ENCODE data around the gene HLA-DQB1. TPM values are rescaled to one million over a fixed set of nuclear protein-coding genes. Genes with fewer than 3 reads are reported as not detected.
"Not testable (repeated sequence)": the region's sequence is repeated elsewhere in the genome, so short reads cannot be mapped to it uniquely, and the experiment has no call there.

Gene HLA-DQB1
- total RNA-seq, 2 experiments from 2014 or later: 2.3 to 3.1 TPM

DNA sequence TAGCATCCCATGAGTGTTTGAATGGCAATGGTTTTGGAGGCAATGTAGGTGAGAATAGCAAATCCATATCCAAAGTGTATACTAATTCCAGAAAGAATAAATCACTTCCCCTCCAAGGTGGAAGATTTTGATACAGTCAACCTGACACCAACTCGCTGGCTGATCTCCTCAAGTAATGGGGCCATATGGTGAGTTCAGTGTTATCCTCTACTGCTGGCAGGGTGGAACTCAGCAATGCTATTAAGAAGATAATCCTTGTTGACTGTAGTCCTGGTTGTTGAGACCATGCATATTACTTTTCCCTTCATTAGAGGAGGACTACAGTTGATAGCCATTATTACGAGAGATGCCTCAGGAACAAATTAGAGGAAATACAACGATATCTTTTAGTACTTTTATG is 17.8 kb upstream of the HLA-DQB1 start:
- ChIA-PET CTCF (no interaction called here), POLR2A (no interaction called here)
- peaks cover 7% of the 10 kb centered on the region for H3K9me3 Mint-ChIP-seq (ENCODE audit: low read depth)
- H3K27me3 Mint-ChIP-seq: no peaks in the 10 kb centered on the region
- H3K4me3 Mint-ChIP-seq: no peak overlapping the region
- ATAC-seq (no peak), DNase-seq (no peak)
- no peak overlapping the region for H3K27ac Mint-ChIP-seq
- no peaks in the 10 kb centered on the region for H3K36me3 Mint-ChIP-seq (ENCODE audit: low read depth)
- intact Hi-C loops (cut with DNase I, micrococcal nuclease): no loop called here
- peaks cover 17% of the 10 kb centered on the region for H3K4me1 Mint-ChIP-seq

DNA sequence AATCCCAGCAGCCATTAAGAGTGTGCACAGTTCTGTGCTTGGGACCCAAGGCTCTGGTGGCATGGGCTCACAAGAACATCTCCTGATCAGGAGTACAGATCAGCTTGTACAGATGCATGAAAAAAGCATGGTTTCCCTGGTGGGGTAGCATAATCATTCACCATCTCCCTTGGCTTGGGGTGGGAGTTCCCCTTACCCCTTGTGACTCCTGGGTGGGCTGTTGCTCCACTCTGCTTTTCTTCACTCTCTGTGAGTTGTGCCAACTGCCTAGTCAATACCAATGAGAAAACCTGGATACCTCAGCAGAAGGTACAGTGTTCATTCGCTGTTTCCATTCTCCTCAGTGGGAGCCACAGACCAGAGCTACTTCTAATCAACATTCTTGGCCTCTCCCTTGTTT is 13.6 kb upstream of the HLA-DQB1 start:
- intact Hi-C loops (cut with DNase I, micrococcal nuclease): no loop called here
- Mint-ChIP-seq H3K9me3 (ENCODE audit: low read depth) (peaks cover 14% of the 10 kb centered on the region), H3K4me1 (peaks cover under 1% of the 10 kb centered on the region), H3K27me3 (no peaks in the 10 kb centered on the region), H3K36me3 (ENCODE audit: low read depth) (peaks cover 2% of the 10 kb centered on the region), H3K27ac (no peak overlapping the region), H3K4me3 (no peak overlapping the region)
- ChIA-PET CTCF (no interaction called here), POLR2A (no interaction called here)
- no peak for DNase-seq
- ATAC-seq: no peak

DNA sequence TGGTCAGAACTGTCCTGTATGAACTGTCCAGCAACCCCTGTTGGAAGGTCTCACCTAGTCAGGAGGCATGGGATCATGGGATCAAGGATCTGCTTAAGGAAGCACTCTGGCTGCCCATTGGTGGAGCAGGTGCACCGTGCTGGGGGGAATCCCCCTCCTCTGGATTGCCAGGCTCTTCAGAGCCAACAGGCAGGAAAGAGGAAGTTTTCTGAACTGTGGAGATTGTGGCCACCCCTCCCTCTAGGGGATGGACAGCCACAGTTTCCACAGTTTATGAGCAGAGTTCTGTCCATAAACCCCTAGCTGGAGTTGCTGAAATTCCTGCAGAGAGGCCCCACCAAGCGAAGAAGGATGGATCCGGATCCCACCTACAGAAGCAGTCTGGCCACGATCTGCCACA is 13.0 kb upstream of the HLA-DQB1 start:
- Mint-ChIP-seq H3K36me3 (ENCODE audit: low read depth) (peaks cover 2% of the 10 kb centered on the region), H3K4me1 (no peaks in the 10 kb centered on the region), H3K4me3 (no peak overlapping the region), H3K27ac (no peak overlapping the region), H3K27me3 (no peaks in the 10 kb centered on the region), H3K9me3 (ENCODE audit: low read depth) (peaks cover 14% of the 10 kb centered on the region)
- intact Hi-C loops (cut with DNase I, micrococcal nuclease): no loop called here
- ChIA-PET CTCF (interaction anchor here (0.6 kb wide), 1 partner anchor 1900 kb away, joined by 3 read pairs; no protein-coding TSS in a partner anchor), POLR2A (no interaction called here)
- ATAC-seq: no peak
- no peak for DNase-seq

DNA sequence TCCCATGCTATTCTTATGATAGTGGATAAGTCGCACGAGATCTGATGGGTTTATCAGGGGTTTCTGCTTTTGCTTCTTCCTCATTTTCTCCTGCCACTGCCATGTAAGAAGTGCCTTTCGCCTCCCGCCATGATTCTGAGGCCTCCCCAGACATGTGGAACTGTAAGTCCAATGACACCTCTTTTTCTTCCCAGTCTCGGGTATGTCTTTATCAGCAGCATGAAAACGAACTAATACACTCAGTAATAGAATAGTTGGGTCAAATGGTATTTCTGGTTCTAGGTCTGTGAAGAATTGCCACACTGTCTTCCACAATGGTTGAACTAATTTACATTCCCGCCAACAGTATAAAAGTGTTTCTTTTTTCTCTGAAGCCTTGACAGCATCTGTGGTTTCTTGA is 7.7 kb upstream of the HLA-DQB1 start:
- H3K27me3 Mint-ChIP-seq; DNase-seq; H3K27ac Mint-ChIP-seq; H3K36me3 Mint-ChIP-seq (ENCODE audit: low read depth); H3K4me3 Mint-ChIP-seq; CTCF ChIA-PET; ATAC-seq; intact Hi-C loops (cut with DNase I, micrococcal nuclease); POLR2A ChIA-PET; H3K4me1 Mint-ChIP-seq: not testable (repeated sequence)
- peaks cover 11% of the 10 kb centered on the region for H3K9me3 Mint-ChIP-seq (ENCODE audit: low read depth)

DNA sequence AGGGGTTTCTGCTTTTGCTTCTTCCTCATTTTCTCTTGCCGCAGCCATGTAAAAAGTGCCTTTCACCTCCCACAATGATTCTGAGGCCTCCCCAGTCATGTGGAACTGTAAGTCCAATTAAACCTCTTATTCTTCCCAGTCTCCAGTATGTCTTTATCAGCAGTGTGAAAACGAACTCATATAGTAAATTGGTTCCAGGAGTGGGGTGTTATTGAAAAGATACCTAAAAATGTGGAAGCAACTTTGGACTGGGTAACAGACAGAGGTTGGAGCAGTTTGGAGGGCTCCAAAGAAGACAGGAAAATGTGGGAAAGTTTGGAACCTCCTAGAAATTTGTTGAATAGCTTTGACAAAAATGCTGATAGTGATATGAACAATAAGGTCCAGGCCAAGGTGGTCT is 5.5 kb upstream of the HLA-DQB1 start:
- H3K27me3 Mint-ChIP-seq; DNase-seq; H3K4me3 Mint-ChIP-seq; ATAC-seq; H3K9me3 Mint-ChIP-seq (ENCODE audit: low read depth); POLR2A ChIA-PET; H3K27ac Mint-ChIP-seq; intact Hi-C loops (cut with DNase I, micrococcal nuclease); H3K36me3 Mint-ChIP-seq (ENCODE audit: low read depth); CTCF ChIA-PET: not testable (repeated sequence)
- H3K4me1 Mint-ChIP-seq: peaks cover 16% of the 10 kb centered on the region

DNA sequence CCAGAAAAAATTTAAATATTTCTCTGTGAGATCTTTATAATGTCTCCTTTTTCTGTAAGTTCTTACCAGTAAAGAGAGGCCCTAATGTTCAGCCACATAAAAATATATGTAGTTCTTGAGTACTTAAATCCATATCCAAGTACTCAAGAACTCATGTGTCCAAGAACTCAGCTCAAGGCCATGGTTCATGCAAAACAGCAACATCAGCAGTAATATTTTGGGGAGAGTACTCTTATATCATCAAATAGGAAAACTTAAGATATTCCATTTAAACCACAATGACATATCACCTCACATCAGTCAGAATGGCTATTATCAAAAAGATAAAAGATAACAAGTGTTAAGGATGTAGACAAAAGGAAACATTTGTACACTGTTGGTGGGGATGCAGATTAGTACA is 3.4 kb upstream of the HLA-DQB1 start:
- POLR2A ChIA-PET: no interaction called here
- H3K4me1 Mint-ChIP-seq: peaks cover 35% of the 10 kb centered on the region
- intact Hi-C loops (cut with DNase I, micrococcal nuclease): no loop called here

DNA sequence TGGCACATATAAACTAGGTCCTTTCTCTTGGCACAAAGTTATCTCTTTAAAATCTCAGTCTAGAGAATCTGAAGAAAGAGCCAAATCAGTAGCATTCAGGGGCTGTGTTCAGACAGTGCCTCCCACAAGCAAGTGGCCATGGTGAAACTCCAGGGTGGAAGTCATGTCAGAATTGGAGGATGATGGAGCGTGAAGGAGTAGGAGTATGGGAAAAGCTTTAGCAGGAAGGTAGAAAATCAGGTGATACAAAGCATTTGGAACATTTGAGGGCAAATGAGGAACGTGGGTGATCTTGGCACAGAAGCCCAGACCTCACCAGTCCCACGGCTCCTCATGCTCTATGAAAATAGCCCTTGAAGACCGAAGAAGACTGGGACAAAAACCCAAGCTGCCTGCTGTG is 2.8 kb upstream of the HLA-DQB1 start:
- H3K4me3 Mint-ChIP-seq: no peak overlapping the region
- H3K36me3 Mint-ChIP-seq (ENCODE audit: low read depth): no peaks in the 10 kb centered on the region
- peaks cover 18% of the 10 kb centered on the region for H3K27me3 Mint-ChIP-seq
- peaks cover 39% of the 10 kb centered on the region for H3K4me1 Mint-ChIP-seq
- ChIA-PET POLR2A (no interaction called here), CTCF (interaction anchor here (0.6 kb wide), 1 partner anchor 118 kb away, joined by 3 read pairs; no protein-coding TSS in a partner anchor)
- peaks cover 3% of the 10 kb centered on the region for H3K9me3 Mint-ChIP-seq (ENCODE audit: low read depth)
- no peak overlapping the region for H3K27ac Mint-ChIP-seq
- intact Hi-C loops (cut with DNase I, micrococcal nuclease): no loop called here
- no peak for ATAC-seq
- no peak for DNase-seq

More for the DNA sequence above, 3.4 kb upstream of the HLA-DQB1 start:
- Mint-ChIP-seq H3K27me3 (peaks cover 13% of the 10 kb centered on the region), H3K27ac (no peak overlapping the region), H3K9me3 (ENCODE audit: low read depth) (peaks cover 3% of the 10 kb centered on the region), H3K4me3 (no peak overlapping the region), H3K36me3 (ENCODE audit: low read depth) (no peaks in the 10 kb centered on the region)
- CTCF ChIA-PET: no interaction called here
- ATAC-seq: no peak
- no peak for DNase-seq

DNA sequence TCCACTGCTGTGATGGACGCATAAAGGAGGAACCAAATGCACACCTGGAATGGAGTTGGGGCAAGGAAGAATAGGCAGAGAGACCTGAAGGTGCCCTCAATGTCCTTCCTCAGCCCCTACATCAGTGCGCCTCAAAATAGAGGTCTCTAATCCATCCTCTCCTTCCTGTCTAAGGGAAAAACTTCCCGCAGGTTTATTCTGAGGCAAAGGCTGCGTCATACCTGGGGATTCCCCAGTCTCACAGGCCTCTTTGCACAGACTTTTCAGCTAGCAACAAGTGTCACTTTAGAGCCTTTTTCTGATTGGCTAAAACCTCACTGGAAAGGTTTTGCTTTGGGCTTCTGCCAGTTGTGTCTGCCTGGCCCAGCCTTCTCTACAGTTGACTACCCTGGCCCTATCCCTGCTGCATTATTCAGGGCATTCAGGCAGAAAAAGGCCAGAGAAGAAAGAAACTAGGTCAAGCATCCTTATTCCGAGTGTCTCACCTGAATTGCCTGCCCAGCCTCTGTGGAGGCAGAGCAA is 1.8 kb upstream of the HLA-DQB1 start:
- Mint-ChIP-seq H3K9me3 (ENCODE audit: low read depth) (peaks cover 3% of the 10 kb centered on the region), H3K36me3 (ENCODE audit: low read depth) (no peaks in the 10 kb centered on the region), H3K4me3 (no peak overlapping the region), H3K27ac (no peak overlapping the region), H3K27me3 (peaks cover 18% of the 10 kb centered on the region), H3K4me1 (peaks cover 41% of the 10 kb centered on the region)
- peak; percentile 60 for DNase-seq
- intact Hi-C loops (cut with DNase I, micrococcal nuclease): loop anchor here in 1 of 2 experiments (1.0 kb wide), 1 partner anchor 17 kb away; no protein-coding TSS in a partner anchor
- POLR2A ChIA-PET: no interaction called here
- CTCF ChIA-PET: no interaction called here
- ATAC-seq: peak; percentile 85

DNA sequence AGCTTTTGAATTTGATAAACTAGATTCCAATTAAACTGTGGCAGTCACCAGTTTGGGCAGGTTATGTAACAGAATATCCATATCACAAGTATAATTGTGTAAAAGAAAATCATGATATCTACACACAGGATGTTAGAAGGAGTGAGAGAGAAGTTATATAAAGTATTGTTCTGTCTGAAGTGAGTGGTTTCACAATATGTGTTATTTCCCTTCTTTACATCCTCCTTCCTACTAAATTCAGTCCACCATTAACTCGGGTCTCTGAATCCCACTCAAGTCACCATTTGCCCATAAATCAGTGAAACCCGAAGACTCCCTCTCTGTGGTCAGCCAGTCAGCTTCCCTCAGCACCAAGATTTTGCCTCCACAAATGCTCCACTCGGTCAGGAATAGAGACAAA is 796 bp downstream of the HLA-DQB1 start:
- Mint-ChIP-seq H3K4me3 (peak overlapping the region; percentile 68), H3K27me3 (peaks cover 18% of the 10 kb centered on the region), H3K4me1 (peaks cover 44% of the 10 kb centered on the region), H3K9me3 (ENCODE audit: low read depth) (no peaks in the 10 kb centered on the region), H3K27ac (peak overlapping the region; percentile 58), H3K36me3 (ENCODE audit: low read depth) (no peaks in the 10 kb centered on the region)
- CTCF ChIA-PET: interaction anchor here (1.0 to 1.2 kb wide), 2 partner anchors 33 to 120 kb away, joined by 3 read pairs; no protein-coding TSS in a partner anchor
- DNase-seq (no peak), ATAC-seq (no peak)
- POLR2A ChIA-PET: interaction anchor here (0.6 kb wide), 1 partner anchor 210 kb away, joined by 5 read pairs; no protein-coding TSS in a partner anchor
- intact Hi-C loops (cut with DNase I, micrococcal nuclease): loop anchor here (1.0 to 2.0 kb wide), 3 partner anchors 43 to 96 kb away; no protein-coding TSS in a partner anchor

DNA sequence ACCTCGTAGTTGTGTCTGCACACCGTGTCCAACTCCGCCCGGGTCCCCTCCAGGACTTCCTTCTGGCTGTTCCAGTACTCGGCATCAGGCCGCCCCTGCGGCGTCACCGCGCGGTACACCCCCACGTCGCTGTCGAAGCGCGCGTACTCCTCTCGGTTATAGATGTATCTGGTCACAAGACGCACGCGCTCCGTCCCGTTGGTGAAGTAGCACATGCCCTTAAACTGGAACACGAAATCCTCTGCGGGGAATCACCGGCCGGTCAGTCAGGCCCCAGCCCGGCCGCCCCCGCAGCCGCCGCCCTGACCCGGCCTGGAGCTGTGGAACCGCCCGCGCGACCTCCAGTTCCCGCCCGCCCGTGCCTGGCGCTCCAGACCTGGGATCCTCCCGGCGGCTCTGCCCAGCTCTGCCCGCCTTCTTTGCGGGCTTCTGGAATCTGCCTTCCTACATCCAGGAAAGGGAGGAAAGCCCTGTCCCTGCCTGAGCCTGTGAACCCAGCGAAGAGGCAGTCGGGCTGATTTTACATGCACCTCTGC is 1.6 kb downstream of the HLA-DQB1 start:
- Mint-ChIP-seq H3K27me3 (peaks cover 18% of the 10 kb centered on the region), H3K4me3 (peak overlapping the region; percentile 68), H3K4me1 (peaks cover 44% of the 10 kb centered on the region), H3K27ac (peak overlapping the region; percentile 10), H3K36me3 (ENCODE audit: low read depth) (no peaks in the 10 kb centered on the region), H3K9me3 (ENCODE audit: low read depth) (no peaks in the 10 kb centered on the region)
- intact Hi-C loops (cut with DNase I, micrococcal nuclease): no loop called here
- CTCF ChIA-PET: no interaction called here
- POLR2A ChIA-PET: no interaction called here
- DNase-seq (peak; percentile 71), ATAC-seq (peak; percentile 20)

DNA sequence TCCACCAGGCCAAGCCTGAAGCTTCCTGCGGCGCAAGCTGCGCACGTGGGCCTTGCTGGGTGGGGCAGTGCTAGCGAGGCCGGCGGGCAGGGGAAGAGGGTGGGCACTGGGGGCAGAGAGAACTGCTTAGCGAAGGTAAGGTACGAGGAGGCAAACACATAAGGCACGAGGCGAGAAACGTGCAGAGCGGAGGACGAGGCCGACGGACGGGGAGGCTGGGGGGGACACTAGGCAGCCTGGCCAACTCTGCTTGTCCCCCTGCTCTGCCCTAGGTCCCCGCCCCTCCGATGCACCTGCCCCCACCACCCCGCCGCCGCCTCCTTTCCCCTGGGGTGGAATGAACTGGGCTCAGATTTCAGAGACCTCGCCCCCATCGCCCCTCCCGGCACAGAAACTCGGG is 2.1 kb downstream of the HLA-DQB1 start:
- Mint-ChIP-seq H3K27me3 (peaks cover 18% of the 10 kb centered on the region), H3K4me3 (peak overlapping the region; percentile 68), H3K4me1 (peaks cover 44% of the 10 kb centered on the region), H3K9me3 (ENCODE audit: low read depth) (no peaks in the 10 kb centered on the region), H3K27ac (no peak overlapping the region), H3K36me3 (ENCODE audit: low read depth) (no peaks in the 10 kb centered on the region)
- intact Hi-C loops (cut with DNase I, micrococcal nuclease): no loop called here
- DNase-seq (no peak), ATAC-seq (no peak)
- CTCF ChIA-PET: interaction anchor here (0.7 kb wide), 1 partner anchor 64 kb away, joined by 3 read pairs; no protein-coding TSS in a partner anchor
- POLR2A ChIA-PET: no interaction called here

DNA sequence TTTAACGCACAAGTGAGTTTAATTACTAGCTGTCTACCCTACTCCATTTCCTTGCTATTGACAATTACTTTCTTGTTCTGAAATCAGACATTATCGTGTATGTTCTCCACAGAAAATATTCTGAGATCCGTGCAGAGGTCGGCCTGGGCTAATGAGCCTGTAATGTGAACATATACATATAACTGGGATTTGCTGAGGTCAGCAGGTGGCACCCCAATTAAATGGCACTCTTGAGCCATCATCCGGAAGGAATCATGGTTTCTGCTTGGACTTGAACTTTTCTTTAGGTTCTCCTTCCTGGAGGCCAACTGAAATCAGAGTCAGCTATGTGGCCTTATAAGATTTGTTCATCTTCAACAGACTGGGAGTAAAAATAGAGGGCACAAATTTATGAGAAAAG is 3.6 kb downstream of the HLA-DQB1 start:
- ATAC-seq (no peak), DNase-seq (no peak)
- H3K27me3 Mint-ChIP-seq: peaks cover 18% of the 10 kb centered on the region
- H3K27ac Mint-ChIP-seq: no peak overlapping the region
- no peaks in the 10 kb centered on the region for H3K9me3 Mint-ChIP-seq (ENCODE audit: low read depth)
- H3K4me1 Mint-ChIP-seq: peaks cover 35% of the 10 kb centered on the region
- H3K36me3 Mint-ChIP-seq (ENCODE audit: low read depth): no peaks in the 10 kb centered on the region
- intact Hi-C loops (cut with DNase I, micrococcal nuclease): no loop called here
- no peak overlapping the region for H3K4me3 Mint-ChIP-seq
- ChIA-PET CTCF (interaction anchor here (0.6 kb wide), 1 partner anchor 300 kb away, joined by 3 read pairs; no protein-coding TSS in a partner anchor), POLR2A (no interaction called here)
